ENCODE measurements around the gene REG1A.

DNA sequence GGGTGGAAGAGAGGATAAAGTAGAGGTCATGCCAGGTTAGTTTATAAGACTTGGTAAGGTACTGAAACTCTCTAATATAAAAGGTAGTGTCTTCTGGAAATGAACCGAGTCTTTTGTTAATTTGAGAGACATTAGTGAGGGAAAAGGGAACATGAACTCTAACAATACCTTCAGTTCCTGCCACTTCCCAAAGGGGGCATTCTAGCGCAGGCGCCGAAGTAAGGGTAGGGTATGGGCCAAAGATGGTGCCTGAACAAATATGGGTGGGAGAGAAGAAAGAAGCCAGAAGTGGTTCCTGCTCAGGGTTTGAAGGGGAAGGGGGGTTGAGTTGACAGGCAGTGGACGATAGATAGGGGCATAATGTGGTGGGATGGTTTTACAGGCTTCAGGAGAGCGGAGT lies 22.4 kb upstream of the REG1A start:
- TF ChIP-seq CREM (IDR thresholded peaks at IDR 0.05) = no peak
- TF ChIP-seq CREM (CRISPR knock-in tag; IDR thresholded peaks at IDR 0.05) = no peak
- no peak for TF ChIP-seq JUND (CRISPR knock-in tag; IDR thresholded peaks at IDR 0.05)
- TF ChIP-seq, protein P1, sequence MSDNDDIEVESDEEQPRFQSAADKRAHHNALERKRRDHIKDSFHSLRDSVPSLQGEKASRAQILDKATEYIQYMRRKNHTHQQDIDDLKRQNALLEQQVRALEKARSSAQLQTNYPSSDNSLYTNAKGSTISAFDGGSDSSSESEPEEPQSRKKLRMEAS (IDR thresholded peaks at IDR 0.05) = no peak
- TF ChIP-seq, protein P2, sequence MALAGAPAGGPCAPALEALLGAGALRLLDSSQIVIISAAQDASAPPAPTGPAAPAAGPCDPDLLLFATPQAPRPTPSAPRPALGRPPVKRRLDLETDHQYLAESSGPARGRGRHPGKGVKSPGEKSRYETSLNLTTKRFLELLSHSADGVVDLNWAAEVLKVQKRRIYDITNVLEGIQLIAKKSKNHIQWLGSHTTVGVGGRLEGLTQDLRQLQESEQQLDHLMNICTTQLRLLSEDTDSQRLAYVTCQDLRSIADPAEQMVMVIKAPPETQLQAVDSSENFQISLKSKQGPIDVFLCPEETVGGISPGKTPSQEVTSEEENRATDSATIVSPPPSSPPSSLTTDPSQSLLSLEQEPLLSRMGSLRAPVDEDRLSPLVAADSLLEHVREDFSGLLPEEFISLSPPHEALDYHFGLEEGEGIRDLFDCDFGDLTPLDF (CRISPR knock-in tag; IDR thresholded peaks at IDR 0.05) = no peak
- no peak for TF ChIP-seq RAD21 (CRISPR knock-in tag; IDR thresholded peaks at IDR 0.05)
- no peak for TF ChIP-seq ZNF121 (CRISPR knock-in tag; IDR thresholded peaks at IDR 0.05)
- TF ChIP-seq, protein P3, sequence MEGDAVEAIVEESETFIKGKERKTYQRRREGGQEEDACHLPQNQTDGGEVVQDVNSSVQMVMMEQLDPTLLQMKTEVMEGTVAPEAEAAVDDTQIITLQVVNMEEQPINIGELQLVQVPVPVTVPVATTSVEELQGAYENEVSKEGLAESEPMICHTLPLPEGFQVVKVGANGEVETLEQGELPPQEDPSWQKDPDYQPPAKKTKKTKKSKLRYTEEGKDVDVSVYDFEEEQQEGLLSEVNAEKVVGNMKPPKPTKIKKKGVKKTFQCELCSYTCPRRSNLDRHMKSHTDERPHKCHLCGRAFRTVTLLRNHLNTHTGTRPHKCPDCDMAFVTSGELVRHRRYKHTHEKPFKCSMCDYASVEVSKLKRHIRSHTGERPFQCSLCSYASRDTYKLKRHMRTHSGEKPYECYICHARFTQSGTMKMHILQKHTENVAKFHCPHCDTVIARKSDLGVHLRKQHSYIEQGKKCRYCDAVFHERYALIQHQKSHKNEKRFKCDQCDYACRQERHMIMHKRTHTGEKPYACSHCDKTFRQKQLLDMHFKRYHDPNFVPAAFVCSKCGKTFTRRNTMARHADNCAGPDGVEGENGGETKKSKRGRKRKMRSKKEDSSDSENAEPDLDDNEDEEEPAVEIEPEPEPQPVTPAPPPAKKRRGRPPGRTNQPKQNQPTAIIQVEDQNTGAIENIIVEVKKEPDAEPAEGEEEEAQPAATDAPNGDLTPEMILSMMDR (CRISPR knock-in tag; IDR thresholded peaks at IDR 0.05) = no peak

Data from HepG2 (cell line).